IgD-negative memory B cell (primary cell): ENCODE results near the gene ZNF91. TPM values are rescaled to one million over a fixed set of nuclear protein-coding genes. Genes with fewer than 3 reads are reported as not detected.
"Not testable (repeated sequence)": the region's sequence is repeated elsewhere in the genome, so short reads cannot be mapped to it uniquely, and the experiment has no call there.

Source experiments
- H3K27ac Mint-ChIP-seq, 3 donors: one replicate each; pipeline ENCODE4 v1.8.0; 2020 to 2022; ENCODE audit warnings: mild to moderate bottlenecking in 3 of 3, mixed read lengths in 3 of 3, moderate library complexity in 1 of 3
- H3K27me3 Mint-ChIP-seq: one replicate; pipeline ENCODE4 v1.8.0; 2021; ENCODE audit warnings: mixed read lengths
- H3K36me3 Mint-ChIP-seq: one replicate; pipeline ENCODE4 v1.8.0; 2020; ENCODE audit warnings: mild to moderate bottlenecking, mixed read lengths
- H3K4me1 Mint-ChIP-seq, 3 donors: one replicate each; pipeline ENCODE4 v1.8.0; 2020 to 2022; ENCODE audit warnings: mixed read lengths in 3 of 3, mild to moderate bottlenecking in 1 of 3
- H3K4me3 Mint-ChIP-seq, 4 donors: one replicate each; pipeline ENCODE4 v1.8.0; 2020 to 2022; ENCODE audit warnings: mild to moderate bottlenecking in 4 of 4, mixed read lengths in 4 of 4, moderate library complexity in 3 of 4
- H3K9me3 Mint-ChIP-seq, 3 donors: one replicate each; pipeline ENCODE4 v1.8.0; 2020 to 2021; ENCODE audit warnings: mixed read lengths in 3 of 3, mild to moderate bottlenecking in 1 of 3
- polyA plus RNA-seq: library from polyadenylated mRNA; unstranded; fragments of 300-500 nt; fragmentation: Illumina TruSeq; gene quantifications from one replicate; pipeline ENCODE4 v1.2.3, GENCODE V29; 2021

Gene ZNF91
- polyA plus RNA-seq, 1 donor from 2014 or later: 32.3 TPM

GRCh38 chr19:23381114-23381513 is 14.2 kb downstream of the ZNF91 start:
- H3K4me3 Mint-ChIP-seq: no peak overlapping the region
- H3K27me3 Mint-ChIP-seq: no peaks in the 10 kb centered on the region
- H3K36me3 Mint-ChIP-seq: peaks cover 30% of the 10 kb centered on the region
- peaks cover 4 to 18% (median 9%) of the 10 kb centered on the region in 3 donors for H3K4me1 Mint-ChIP-seq
- no peak overlapping the region for H3K27ac Mint-ChIP-seq
- H3K9me3 Mint-ChIP-seq: peaks cover 4 to 33% (median 21%) of the 10 kb centered on the region in 3 donors

- H3K27me3 Mint-ChIP-seq, H3K4me3 Mint-ChIP-seq, H3K27ac Mint-ChIP-seq: not testable (repeated sequence)
- Mint-ChIP-seq H3K36me3 (peaks cover 35% of the 10 kb centered on the region), H3K9me3 (peaks cover 9 to 36% (median 27%) of the 10 kb centered on the region in 3 donors), H3K4me1 (peaks cover 6 to 15% (median 8%) of the 10 kb centered on the region in 3 donors)
Measured at GRCh38 chr19:23379671-23380070, 15.6 kb downstream of the ZNF91 start.

- Mint-ChIP-seq H3K4me3 (no peak overlapping the region), H3K27me3 (no peaks in the 10 kb centered on the region), H3K9me3 (peaks cover 10 to 31% (median 26%) of the 10 kb centered on the region in 3 donors), H3K4me1 (peaks cover 6 to 15% (median 8%) of the 10 kb centered on the region in 3 donors), H3K36me3 (peaks cover 34% of the 10 kb centered on the region), H3K27ac (no peak overlapping the region)
Measured at GRCh38 chr19:23378948-23379347, 16.3 kb downstream of the ZNF91 start.

GRCh38 chr19:23377276-23377675 is 18.0 kb downstream of the ZNF91 start:
- no peak overlapping the region for H3K27ac Mint-ChIP-seq
- no peak overlapping the region for H3K4me3 Mint-ChIP-seq
- peaks cover under 1 to 10% (median 2%) of the 10 kb centered on the region in 3 donors for H3K4me1 Mint-ChIP-seq
- H3K36me3 Mint-ChIP-seq: peaks cover 30% of the 10 kb centered on the region
- H3K9me3 Mint-ChIP-seq: peaks cover 13 to 29% (median 24%) of the 10 kb centered on the region in 3 donors
- H3K27me3 Mint-ChIP-seq: no peaks in the 10 kb centered on the region

- peaks cover 36% of the 10 kb centered on the region for H3K36me3 Mint-ChIP-seq
- no peaks in the 10 kb centered on the region for H3K4me1 Mint-ChIP-seq
- no peak overlapping the region for H3K27ac Mint-ChIP-seq
- no peaks in the 10 kb centered on the region for H3K27me3 Mint-ChIP-seq
- H3K9me3 Mint-ChIP-seq: peaks cover 1 to 18% (median 15%) of the 10 kb centered on the region in 3 donors
- H3K4me3 Mint-ChIP-seq: no peak overlapping the region
Measured at GRCh38 chr19:23366437-23366836, 28.8 kb downstream of the ZNF91 start.

- not testable (repeated sequence) for H3K27ac Mint-ChIP-seq, H3K4me3 Mint-ChIP-seq, H3K4me1 Mint-ChIP-seq, H3K27me3 Mint-ChIP-seq
- peaks cover 0 to 18% (median 15%) of the 10 kb centered on the region in 3 donors for H3K9me3 Mint-ChIP-seq
- peaks cover 32% of the 10 kb centered on the region for H3K36me3 Mint-ChIP-seq
Measured at GRCh38 chr19:23366031-23366430, 29.2 kb downstream of the ZNF91 start.

- Mint-ChIP-seq H3K4me3 (no peak overlapping the region), H3K9me3 (peaks cover 0 to 17% (median 15%) of the 10 kb centered on the region in 3 donors), H3K27me3 (no peaks in the 10 kb centered on the region), H3K4me1 (no peaks in the 10 kb centered on the region), H3K36me3 (peaks cover 28% of the 10 kb centered on the region), H3K27ac (no peak overlapping the region)
Measured at GRCh38 chr19:23365222-23365621, 30.0 kb downstream of the ZNF91 start.

GRCh38 chr19:23361843-23362242 is 33.4 kb downstream of the ZNF91 start:
- Mint-ChIP-seq H3K9me3 (peaks cover 5 to 24% (median 21%) of the 10 kb centered on the region in 3 donors), H3K36me3 (peaks cover 27% of the 10 kb centered on the region)
- H3K4me1 Mint-ChIP-seq, H3K4me3 Mint-ChIP-seq, H3K27ac Mint-ChIP-seq, H3K27me3 Mint-ChIP-seq: not testable (repeated sequence)

GRCh38 chr19:23351806-23352205 is 43.5 kb downstream of the ZNF91 start:
- H3K27me3 Mint-ChIP-seq: no peaks in the 10 kb centered on the region
- H3K27ac Mint-ChIP-seq: no peak overlapping the region
- H3K9me3 Mint-ChIP-seq: peaks cover 27 to 67% (median 66%) of the 10 kb centered on the region in 3 donors
- H3K4me3 Mint-ChIP-seq: peak overlapping the region in 1 of 4 donors; percentile 12
- peaks cover 0 to 10% (median 4%) of the 10 kb centered on the region in 3 donors for H3K4me1 Mint-ChIP-seq
- peaks cover 30% of the 10 kb centered on the region for H3K36me3 Mint-ChIP-seq

GRCh38 chr19:23346696-23347095 is 48.6 kb downstream of the ZNF91 start:
- H3K4me1 Mint-ChIP-seq: peaks cover 0 to 5% (median 2%) of the 10 kb centered on the region in 3 donors
- peaks cover 15 to 55% (median 54%) of the 10 kb centered on the region in 3 donors for H3K9me3 Mint-ChIP-seq
- H3K36me3 Mint-ChIP-seq: peaks cover 44% of the 10 kb centered on the region
- H3K4me3 Mint-ChIP-seq: peak overlapping the region in 1 of 4 donors; percentile 61
- peak overlapping the region in 1 of 3 donors; percentile 62 for H3K27ac Mint-ChIP-seq
- no peaks in the 10 kb centered on the region for H3K27me3 Mint-ChIP-seq

GRCh38 chr19:23345838-23346237 is 49.4 kb downstream of the ZNF91 start:
- Mint-ChIP-seq H3K36me3 (peaks cover 43% of the 10 kb centered on the region), H3K27ac (no peak overlapping the region), H3K4me1 (peaks cover 0 to 5% (median 2%) of the 10 kb centered on the region in 3 donors), H3K27me3 (no peaks in the 10 kb centered on the region), H3K4me3 (peak overlapping the region in 1 of 4 donors; percentile 61), H3K9me3 (peaks cover 15 to 54% (median 52%) of the 10 kb centered on the region in 3 donors)

GRCh38 chr19:23343434-23344010 is 51.7 kb downstream of the ZNF91 start:
- Mint-ChIP-seq H3K36me3 (peaks cover 46% of the 10 kb centered on the region), H3K4me1 (peaks cover 0 to 4% (median 2%) of the 10 kb centered on the region in 3 donors), H3K4me3 (peak overlapping the region in 1 of 4 donors; percentile 22), H3K27ac (no peak overlapping the region), H3K27me3 (no peaks in the 10 kb centered on the region), H3K9me3 (peaks cover 24 to 58% (median 45%) of the 10 kb centered on the region in 3 donors)

GRCh38 chr19:23328211-23328610 is 67.1 kb downstream of the ZNF91 start:
- no peaks in the 10 kb centered on the region for H3K27me3 Mint-ChIP-seq
- peaks cover 8% of the 10 kb centered on the region for H3K36me3 Mint-ChIP-seq
- no peak overlapping the region for H3K27ac Mint-ChIP-seq
- peaks cover 7 to 40% (median 32%) of the 10 kb centered on the region in 3 donors for H3K9me3 Mint-ChIP-seq
- peaks cover 0 to 2% (median 2%) of the 10 kb centered on the region in 3 donors for H3K4me1 Mint-ChIP-seq
- no peak overlapping the region for H3K4me3 Mint-ChIP-seq

- Mint-ChIP-seq H3K27me3 (no peaks in the 10 kb centered on the region), H3K4me3 (no peak overlapping the region), H3K36me3 (no peaks in the 10 kb centered on the region), H3K4me1 (no peaks in the 10 kb centered on the region), H3K27ac (no peak overlapping the region), H3K9me3 (peaks cover 1 to 13% (median 9%) of the 10 kb centered on the region in 3 donors)
Measured at GRCh38 chr19:23321953-23322549, 73.2 kb downstream of the ZNF91 start.

GRCh38 chr19:23321403-23321802 is 73.9 kb downstream of the ZNF91 start:
- not testable (repeated sequence) for H3K27ac Mint-ChIP-seq, H3K27me3 Mint-ChIP-seq, H3K36me3 Mint-ChIP-seq, H3K4me1 Mint-ChIP-seq, H3K4me3 Mint-ChIP-seq
- H3K9me3 Mint-ChIP-seq: peaks cover 1 to 13% (median 9%) of the 10 kb centered on the region in 3 donors

- not testable (repeated sequence) for H3K36me3 Mint-ChIP-seq, H3K4me1 Mint-ChIP-seq, H3K27me3 Mint-ChIP-seq, H3K9me3 Mint-ChIP-seq, H3K4me3 Mint-ChIP-seq, H3K27ac Mint-ChIP-seq
Measured at GRCh38 chr19:23319571-23319970, 75.7 kb downstream of the ZNF91 start.
